ENCODE measurements around the gene RBM33.
A peak's percentile ranks its signal among the peaks of the same experiment; 100 is the strongest.
"Not testable (repeated sequence)": the region's sequence is repeated elsewhere in the genome, so short reads cannot be mapped to it uniquely, and the experiment has no call there.

RBM33 gene

DNA sequence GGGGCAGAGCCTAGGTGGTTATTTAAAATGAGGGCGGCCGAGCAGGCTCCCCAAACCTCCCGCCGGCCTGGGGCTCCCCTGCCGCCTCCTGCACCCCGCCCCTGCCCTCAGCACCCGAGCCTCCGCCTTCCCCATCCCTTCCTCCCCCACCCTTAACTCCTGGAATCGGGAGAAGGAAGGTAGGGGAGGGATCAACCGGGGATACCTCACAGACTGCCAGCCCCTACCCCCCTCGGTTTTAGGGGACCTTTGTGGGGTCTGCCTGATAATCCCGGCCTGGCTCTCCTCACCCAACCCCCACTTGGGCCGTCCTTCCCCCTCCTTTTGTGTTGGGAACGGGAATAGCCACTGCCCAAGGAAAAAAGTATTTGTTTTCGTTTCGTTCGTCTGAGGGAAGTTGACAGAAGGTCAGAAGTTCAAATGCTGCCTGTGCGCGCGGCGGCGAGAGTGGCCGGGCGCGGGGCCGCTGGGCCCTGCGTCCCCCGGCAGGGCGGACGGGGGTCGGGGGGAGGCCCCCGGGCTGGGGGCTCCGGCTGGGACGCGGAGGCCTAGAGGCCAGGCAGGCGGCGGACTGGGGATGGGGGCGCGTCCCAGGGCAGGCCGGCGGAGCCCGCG is 165.0 kb downstream of the RBM33 start:
- DNase-seq (ENCODE audit: low read depth): no peak

DNA sequence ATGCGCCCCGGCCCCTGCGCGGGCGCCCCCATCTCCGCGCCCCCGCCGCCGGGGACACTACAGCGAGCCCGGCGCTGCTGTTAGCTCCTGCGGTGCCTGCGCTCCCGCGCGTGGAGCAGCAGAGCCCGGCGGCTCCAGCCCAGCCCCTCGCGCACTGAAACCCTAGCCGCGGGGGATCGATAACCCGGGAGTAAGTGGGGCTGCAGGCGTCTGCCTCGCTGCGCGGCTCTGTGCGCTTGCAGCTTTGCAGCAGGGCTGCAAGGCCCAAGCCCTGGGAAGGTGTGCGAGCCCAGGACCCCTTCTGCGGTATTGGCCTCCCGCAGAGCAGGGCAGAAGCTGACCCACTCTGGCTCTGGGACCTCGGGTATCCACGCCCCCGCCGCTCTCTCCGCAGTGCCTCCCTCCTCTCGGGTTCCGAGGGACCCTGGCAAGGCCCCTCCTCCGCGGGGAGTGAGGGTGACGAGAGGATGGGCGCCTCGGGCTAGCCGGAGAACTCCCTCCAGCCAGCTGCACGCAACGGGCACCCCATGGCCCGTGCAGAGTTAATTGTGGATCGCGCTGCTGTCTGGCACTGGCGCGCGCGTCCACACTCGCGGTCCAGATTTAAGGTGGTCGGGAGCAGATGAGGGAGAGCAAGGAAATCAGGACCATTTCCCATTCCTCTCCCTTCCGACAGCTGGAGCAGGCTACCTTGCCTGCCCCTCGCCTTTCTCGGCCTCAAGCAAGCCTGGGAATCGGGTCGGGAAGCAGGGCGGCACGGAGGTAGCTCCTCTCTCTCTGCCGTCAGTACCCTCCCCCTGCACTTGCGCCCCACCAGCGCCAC is 165.7 kb downstream of the RBM33 start:
- no peak for DNase-seq (ENCODE audit: low read depth)

DNA sequence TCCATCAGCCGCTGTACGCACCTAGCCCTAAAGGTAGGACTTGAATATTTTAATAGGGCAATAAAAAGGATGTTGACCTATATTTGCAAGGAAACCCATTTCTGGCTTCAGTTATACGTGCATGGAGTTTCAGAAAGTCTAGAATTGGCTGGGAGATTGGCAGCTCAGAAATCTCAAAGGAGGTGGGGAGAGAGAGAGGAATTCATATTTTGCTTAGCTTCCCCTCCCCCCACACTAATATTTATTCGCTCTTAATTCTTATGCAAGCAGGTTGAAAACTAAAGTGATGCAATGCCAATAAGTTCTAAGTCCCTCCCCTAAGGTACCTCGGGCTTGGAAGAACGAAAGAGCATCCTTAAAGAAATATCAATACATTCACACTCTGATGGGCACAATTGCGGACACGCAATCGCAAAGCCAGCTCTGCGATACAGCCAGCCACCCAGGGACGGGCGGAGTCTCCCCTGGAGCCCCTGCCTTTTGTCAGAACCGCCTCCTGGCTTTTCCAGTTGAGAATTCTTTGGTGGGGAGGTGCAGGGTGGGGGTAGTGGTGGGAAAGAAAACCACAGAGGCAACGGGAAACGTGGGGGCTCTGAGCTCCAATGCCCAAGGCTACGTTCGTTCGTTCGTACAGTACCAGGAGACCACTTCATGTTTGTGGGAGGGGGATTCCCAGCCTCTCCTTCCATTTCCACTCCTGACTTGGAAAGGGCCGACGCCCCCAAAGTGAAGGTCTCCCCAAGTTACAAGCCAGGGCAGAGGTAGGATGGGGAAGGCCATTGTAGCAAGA is 166.5 kb downstream of the RBM33 start:
- DNase-seq (ENCODE audit: low read depth): no peak

DNA sequence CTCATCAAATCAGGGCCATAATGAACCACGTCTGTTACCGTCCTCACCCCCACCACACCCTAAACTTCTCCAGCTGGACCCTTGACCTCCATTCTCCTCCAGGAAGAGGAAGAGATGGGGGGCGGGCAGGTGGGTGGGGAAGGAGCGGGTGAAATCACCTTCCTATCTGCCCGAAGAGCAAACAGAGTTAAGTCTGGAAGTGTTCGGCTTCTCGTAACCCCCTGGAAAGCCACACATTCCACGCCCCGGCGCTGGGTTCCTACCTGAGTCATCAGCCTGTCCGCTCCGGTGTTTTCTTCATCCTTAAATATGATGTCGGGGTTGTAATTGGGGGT is 167.1 kb downstream of the RBM33 start:
- DNase-seq (ENCODE audit: low read depth): no peak

DNA sequence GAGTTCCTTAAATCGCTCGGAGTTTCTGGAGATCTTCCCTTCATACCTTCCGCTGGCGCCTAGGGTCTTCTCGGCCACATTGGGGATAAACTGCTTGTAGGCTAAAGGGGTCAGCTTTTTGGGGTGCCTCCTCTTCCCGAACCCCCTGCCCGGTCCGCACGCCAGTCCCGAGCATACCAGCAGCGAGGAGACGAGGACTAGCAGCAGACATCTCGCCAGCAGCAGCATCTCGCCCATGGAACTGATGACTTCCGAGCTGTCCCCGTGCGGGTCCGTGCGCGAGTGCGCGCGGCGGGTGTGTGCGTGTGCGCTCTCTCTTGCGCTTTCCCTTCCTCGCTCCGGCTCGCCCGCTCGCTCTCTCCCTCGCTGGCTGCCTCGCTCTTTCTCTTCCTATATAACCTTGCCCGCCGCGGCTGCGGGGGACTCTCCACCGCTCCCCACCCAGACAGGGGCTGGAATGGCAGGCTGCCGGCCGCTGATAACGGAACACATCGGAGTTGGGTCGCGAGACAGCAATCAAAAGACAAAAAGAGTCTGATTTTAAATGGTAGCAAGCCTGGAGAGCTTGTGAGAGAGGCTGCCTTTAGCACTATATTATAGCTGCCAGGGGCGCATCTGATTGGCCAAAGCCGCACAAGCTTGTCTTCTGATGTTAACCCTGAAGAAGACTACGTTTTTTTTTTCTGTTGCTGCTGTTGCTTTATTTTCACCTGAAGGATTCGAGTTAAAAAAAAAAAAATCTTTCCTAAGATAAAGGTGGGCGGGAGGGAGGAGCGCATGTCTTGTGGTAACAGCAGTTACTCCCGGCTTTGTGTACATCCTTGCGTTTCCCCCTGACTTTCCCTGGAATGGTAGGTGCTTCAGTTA is 167.7 kb downstream of the RBM33 start, which contains the start of gene SHH:
Gene SHH (minus strand): TSS at position 569 of the 867 bp plus-strand sequence. CDS start 341 bp downstream, at position 228.
- DNase-seq (ENCODE audit: low read depth): no peak

DNA sequence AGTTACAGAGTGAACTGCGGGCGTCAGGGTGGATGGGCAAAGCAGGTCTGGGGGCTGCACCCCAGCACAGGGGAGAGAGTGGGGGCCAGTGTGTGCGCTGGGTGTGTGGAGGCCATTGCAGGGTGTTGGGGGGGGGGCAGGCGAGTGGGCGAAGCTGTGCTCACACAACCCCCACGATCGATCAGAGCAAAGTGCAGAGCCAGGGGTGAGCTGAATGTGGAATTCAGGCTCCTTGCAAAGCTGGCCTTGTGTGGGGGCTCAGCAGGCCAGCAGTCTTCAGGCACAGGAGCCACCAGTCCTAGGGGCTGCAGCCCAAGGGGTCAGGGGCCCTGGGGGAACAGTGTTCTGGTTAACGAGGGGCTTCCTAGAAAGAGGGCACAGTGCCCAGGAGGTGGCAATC is 168.7 kb downstream of the RBM33 start:
- DNase-seq (ENCODE audit: low read depth): no peak

DNA sequence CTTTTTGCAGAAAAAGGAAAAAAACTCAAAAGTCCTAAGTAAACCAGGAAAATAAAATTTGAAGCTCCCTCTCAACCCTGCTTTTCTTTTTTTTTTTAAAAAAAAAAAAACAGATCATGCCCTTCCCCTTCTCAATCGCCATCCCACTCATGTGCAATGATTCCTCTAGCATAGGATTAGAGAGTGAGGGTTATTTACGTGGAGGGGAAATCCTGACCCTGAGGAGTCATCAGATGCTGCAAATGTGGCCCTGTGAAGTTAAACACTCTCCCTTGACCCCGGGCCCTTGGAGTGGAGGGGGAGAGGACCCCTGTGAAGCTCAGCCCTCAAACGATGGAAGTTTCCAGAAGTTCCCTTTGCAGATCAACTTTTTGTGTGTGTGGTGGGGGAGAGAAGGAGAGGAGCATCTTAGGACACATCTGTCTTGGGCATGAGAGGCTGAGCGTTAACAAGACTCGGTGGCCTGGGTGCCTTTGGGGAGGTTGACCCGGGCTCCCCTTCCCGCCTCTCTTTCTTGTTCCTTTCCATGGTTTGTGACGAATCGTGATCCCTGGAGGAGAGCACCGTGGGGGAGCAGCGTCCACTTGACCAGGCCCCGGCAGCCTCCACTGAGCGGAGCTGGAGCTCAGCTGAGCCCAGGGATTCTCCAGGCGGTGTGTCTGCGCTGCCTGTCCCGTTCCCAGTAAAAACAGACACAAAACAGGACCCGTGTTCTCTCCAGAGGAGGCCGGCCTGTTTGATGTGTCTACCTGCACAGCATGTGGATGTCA is 169.3 kb downstream of the RBM33 start:
- DNase-seq (ENCODE audit: low read depth): no peak

DNA sequence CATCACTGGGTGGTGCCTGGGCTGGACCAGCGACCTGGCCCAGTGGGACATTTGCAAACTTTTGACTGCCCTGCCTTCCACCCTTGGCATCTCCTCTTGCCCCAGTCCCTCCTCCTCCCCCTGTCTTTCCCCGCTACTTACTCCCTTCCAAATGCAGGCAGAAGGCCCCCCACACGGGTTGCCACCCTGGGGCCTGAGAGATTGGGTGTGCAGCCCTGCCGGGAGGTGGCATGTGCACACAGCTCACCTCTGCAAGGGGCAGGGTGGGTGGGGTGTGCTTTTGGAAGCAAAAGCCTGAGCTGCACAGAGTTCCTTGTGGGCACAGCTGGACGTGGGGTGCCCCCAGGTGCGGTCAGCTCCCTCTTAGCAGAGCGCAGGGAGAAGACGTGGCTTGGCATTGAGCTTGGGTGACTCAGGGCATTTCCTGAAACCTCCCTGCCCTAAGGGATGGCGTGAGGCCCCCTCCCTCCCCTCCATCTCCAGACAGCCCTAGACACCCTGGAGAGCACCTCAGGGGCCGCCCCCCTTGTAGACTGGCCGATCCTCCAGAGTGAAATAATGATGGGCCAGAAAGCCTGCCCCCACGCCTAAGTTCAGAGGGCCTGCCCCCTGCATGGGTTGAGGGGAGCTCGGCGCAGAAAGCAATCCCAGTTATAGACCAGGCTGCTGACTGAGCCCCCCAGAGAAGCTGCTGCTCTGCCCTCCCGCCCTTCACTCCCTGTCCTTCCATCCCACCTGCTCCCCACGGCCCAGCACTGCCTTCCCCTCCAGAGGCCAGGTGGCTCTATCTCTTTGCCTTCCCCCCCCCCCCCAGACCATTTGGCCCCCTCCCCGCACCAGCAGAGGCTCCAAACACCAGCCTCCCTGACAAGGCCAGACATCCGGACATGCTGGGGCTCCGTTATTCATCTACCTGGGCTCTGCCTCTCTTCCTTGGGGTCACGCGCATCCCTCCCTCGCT is 170.1 kb downstream of the RBM33 start:
- no peak for DNase-seq (ENCODE audit: low read depth)

DNA sequence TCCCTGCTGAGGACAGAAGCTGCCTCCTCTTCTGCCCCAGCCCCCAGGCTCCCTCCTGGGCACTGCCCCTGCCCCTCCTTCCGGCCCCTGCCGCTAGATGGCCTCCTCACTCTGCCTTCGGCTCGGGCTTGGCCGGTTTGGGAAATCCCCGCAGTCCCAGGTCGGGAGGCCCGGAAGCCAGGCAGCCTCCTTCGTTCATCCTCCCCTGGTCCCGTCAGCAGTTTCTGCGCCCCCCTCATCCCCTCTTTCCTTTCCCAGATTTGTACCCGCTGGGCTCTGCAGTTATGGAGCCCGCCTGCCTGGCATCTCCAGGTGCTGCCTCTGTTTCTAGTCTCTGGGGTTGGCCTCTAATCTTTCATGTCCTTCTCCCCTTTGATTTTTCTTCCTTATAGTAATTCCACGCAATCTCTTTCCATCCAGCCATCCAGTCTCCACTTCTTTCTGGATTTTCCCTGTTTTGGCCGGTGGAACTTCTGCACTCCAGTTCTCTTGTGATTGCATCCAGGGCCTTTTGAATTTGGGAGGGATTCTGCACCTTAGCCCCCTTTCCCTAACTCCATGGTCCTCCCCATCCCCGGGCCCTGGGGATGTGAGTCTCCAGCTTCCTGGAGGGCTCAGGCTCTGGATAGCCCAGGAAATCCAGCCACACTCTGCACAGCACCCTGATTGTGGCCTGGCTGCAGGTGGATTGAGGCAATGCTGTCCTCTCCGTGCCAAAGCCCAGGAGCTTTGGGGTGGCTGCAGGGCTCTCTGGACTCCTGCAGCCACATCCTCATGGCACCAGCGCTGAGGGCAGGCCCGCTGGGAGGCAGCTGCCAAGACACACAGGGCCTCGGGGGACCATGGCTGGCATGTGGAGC is 171.1 kb downstream of the RBM33 start:
- peak; percentile 71 for DNase-seq (ENCODE audit: low read depth)

DNA sequence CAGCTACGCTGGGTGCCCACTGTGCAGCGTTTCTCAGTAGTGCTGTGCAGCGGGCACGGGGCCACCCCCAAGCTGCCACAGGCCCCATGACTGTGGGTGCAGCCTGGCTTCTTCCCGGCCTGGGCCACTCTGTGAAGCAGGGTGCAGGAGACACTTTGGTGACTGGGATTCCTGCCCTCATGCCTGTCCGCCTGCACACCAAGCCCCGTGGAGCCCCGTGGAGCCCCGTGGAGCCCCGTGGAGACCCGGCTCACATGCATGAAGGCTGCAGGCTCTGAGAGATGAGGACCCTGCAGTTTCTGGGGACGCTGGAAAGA is 171.7 kb downstream of the RBM33 start:
- DNase-seq (ENCODE audit: low read depth): no peak

DNA sequence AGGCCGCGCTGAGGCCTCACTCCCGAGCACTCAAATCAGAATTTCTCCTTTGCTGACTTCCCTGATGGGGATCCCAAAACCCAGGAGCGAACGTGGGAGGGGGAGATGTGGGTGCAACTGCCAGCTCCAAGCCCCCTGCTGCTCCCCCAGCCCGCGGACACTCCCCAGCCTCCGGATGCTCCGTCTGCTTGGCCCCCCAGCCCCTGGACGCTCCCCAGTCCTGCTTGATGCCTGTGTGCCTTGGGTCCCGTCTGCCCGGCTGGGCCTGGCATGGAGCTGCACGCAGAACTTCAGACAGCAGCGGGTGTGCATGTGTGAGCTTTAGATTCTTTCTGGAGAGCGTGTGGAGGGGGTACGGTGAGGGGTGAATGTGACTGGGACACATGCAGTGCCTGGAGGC is 172.5 kb downstream of the RBM33 start:
- DNase-seq (ENCODE audit: low read depth): no peak

DNA sequence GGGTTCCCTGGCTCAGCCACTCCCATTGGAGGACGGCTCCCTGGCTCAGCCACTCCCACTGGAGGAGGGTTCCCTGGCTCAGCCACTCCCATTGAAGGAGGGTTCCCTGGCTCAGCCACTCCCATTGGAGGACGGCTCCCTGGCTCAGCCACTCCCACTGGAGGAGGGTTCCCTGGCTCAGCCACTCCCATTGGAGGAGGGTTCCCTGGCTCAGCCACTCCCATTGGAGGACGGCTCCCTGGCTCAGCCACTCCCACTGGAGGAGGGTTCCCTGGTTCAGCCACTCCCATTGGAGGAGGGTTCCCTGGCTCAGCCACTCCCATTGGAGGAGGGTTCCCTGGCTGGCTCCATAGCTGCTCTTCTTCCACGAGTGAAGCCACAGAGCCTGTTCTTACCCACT is 173.1 kb downstream of the RBM33 start:
- DNase-seq (ENCODE audit: low read depth): not testable (repeated sequence)

DNA sequence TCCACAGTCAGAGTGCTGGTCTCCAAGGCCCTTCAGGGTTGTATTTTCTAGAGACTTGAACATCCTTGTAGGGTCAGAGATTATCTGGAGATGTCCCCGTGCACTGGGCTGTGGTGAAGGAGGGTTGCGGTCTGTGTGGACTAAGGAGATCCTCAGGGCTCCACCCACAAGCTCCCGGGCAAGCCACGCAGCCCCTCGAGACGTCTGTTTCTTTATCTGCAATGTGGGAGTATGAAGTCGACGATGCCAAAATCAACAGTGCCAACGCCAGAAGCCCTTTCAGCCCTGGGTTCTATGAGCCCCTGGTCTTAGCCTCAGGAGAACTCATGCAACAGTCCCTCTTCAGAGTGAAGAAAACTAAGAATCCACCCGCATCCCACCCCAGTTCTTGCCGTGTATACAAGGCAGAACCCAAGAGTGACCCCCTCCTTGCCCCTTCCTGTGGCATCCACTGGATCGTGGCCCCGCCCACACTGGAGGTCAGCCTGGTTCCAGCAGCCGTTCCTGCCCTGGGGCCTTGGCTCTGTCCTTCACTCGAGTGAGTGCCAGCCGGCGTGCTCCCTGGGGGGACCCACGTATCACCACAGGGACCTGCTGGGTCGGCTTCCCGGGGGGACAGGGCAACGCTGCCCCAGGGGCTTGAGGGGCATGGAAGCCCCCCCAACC is 173.8 kb downstream of the RBM33 start:
- DNase-seq (ENCODE audit: low read depth): no peak

DNA sequence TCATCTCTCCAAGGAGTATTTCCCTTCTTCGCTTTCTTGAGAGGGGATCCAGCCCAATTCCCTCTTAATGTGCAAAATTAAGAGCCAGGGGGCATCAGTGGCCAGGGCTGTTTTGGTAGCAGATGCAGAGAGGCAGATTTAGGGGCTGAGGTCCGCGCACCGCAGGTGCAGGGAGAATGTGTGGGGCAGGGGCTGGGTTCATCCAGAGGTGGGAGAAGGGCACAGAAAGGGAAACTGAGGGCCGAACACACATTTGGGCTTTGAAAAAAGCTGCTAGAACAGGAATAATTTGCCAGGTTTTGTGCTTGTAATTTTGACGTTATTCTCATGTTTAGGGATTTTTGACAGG is 174.3 kb downstream of the RBM33 start:
- no peak for DNase-seq (ENCODE audit: low read depth)

DNA sequence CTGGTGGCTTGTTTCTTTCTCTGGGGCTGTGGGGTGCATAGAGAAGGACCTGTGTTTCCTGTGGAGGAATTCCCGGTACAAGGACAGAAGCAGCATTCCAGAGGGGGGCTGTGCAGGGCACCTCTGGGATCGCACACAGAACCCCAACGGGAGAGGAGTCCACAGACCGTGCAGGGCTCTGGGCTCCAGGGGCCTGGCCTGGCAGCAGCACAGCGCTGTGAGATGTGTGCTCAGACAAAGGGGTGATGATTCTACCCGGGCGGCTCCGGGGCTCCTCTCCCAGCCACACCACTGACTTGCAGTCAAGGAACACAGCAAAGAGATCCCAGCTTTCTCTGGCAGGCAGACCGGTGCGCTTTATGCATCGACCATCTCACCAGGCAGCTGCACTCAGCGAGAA is 174.7 kb downstream of the RBM33 start:
- no peak for DNase-seq (ENCODE audit: low read depth)

DNA sequence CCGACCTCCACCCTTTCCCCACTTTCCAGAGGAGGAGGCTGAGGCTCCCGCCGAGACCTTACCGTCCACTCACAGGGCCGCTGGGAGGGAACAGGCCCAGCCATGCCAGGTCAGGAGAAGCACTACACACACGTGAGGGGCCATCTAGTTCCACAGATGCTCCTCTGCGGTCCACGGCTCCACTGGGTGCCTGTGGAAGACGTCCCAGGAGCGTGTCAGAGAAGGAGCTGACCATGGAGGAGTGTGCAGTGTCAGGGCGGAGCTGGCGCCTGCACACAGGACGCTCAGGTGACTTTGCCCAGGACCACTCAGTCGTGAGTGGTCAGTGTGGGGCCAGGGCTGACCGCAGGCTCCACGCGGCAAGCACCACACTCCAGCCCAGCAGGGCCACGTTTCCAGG is 175.8 kb downstream of the RBM33 start:
- no peak for DNase-seq (ENCODE audit: low read depth)

DNA sequence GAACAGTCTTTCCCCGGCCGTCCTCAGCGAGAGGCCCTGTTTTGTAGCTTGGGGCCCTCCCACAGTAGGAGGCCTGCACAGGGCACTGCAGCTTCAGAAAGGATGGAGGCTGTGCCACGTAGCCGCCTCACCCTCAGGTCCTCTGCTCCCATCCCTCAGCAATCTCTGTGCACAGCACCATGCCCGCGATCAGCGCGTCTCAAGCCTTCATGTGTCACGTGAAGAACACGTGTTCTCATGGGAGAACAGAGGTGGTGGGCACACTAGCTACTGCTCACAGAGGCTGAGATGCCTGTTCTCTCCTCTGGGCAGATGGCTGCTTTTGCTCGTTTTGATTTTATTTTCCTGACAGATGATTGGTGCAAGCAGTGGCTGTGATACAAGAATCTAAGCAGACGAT is 176.3 kb downstream of the RBM33 start:
- DNase-seq (ENCODE audit: low read depth): no peak

DNA sequence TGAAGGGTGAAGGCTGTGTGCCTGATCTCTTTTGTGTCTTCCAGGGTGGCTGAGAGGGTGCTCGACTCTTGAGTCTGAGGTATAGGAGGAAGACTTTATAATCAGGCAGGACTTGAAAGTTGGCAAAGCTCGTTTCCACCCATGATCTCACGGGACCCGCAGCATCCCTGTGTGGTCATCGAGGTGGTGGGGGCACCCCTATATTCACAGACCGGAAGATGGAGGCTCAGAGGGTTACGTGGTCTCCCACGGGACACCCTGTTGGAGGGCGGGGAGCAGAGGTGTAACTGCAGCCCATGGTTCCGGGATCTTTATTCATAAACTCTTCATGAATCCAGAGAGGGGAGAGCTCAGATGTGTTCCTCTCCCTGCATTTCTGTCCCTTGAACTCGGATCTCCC is 177.4 kb downstream of the RBM33 start:
- no peak for DNase-seq (ENCODE audit: low read depth)
